Activated T-helper 1 cell treated with anti-CD3 and anti-CD28 coated beads, Interleukin-12 subunit alpha, Interleukin-12 subunit beta, Interleukin-2, Interleukin-4 antibody, amounts not matched to agents 30 ng/mL and 10 ng/mL and 1 ng/mL, durations not matched to agents 14 hours and 24 hours and 36 hours (primary cell): Measurements from ENCODE around the gene EEF1AKMT3. TPM values are rescaled to one million over a fixed set of nuclear protein-coding genes. Genes with fewer than 3 reads are reported as not detected.

Source experiments
- DNase-seq: peaks from one replicate; pipeline ENCODE4 v3.0.0; 2021; ENCODE audit warnings: low spot score
- H3K27ac Mint-ChIP-seq: one replicate; pipeline ENCODE4 v1.8.0; 2021; ENCODE audit warnings: mild to moderate bottlenecking, mixed read lengths
- H3K27me3 Mint-ChIP-seq: one replicate; pipeline ENCODE4 v1.8.0; 2022; ENCODE audit warnings: mild to moderate bottlenecking, moderate library complexity, mixed read lengths; ENCODE audit not compliant: insufficient read depth
- H3K36me3 Mint-ChIP-seq: one replicate; pipeline ENCODE4 v1.8.0; 2021; ENCODE audit warnings: low read depth, mixed read lengths
- H3K4me1 Mint-ChIP-seq: one replicate; pipeline ENCODE4 v1.8.0; 2021; ENCODE audit warnings: low read depth, mixed read lengths
- H3K4me3 Mint-ChIP-seq: one replicate; pipeline ENCODE4 v1.8.0; 2021; ENCODE audit warnings: mild to moderate bottlenecking, moderate library complexity, mixed read lengths
- H3K9me3 Mint-ChIP-seq: one replicate; pipeline ENCODE4 v1.8.0; 2021; ENCODE audit warnings: mixed read lengths
- intact Hi-C: fragments of 100-400 bp; cut with micrococcal nuclease; formaldehyde crosslinking; loops from one replicate; pipeline ENCODE4 v1.15.1; 2024
- total RNA-seq: library from RNA; stranded (reverse); gene quantifications from 2 replicates; pipeline ENCODE4 v1.2.3, GENCODE V29; 2022

Gene EEF1AKMT3
- total RNA-seq, 1 donor from 2014 or later, result 4.5 TPM

GRCh38 chr12:57749061-57749460 is 23.4 kb upstream of the EEF1AKMT3 start:
- Mint-ChIP-seq H3K36me3 (peaks cover 42% of the 10 kb centered on the region), H3K4me3 (no peak overlapping the region), H3K9me3 (no peaks in the 10 kb centered on the region), H3K27me3 (no peaks in the 10 kb centered on the region), H3K27ac (no peak overlapping the region), H3K4me1 (peaks cover 76% of the 10 kb centered on the region)
- no peak for DNase-seq
- intact Hi-C loops, result no loop called here

GRCh38 chr12:57750561-57751431 is 21.6 kb upstream of the EEF1AKMT3 start:
- peak overlapping the region; percentile 94 for H3K4me3 Mint-ChIP-seq
- peaks cover 69% of the 10 kb centered on the region for H3K4me1 Mint-ChIP-seq
- no peak for DNase-seq
- peak overlapping the region; percentile 95 for H3K27ac Mint-ChIP-seq
- intact Hi-C loops, result loop anchor here (5.0 to 10.0 kb wide), 2 partner anchors 1116 to 1823 kb away; partner anchors contain the start of genes BAZ2A and PYM1
- H3K36me3 Mint-ChIP-seq, result peaks cover 40% of the 10 kb centered on the region
- H3K9me3 Mint-ChIP-seq, result no peaks in the 10 kb centered on the region
- H3K27me3 Mint-ChIP-seq, result peaks cover 3% of the 10 kb centered on the region

DNA sequence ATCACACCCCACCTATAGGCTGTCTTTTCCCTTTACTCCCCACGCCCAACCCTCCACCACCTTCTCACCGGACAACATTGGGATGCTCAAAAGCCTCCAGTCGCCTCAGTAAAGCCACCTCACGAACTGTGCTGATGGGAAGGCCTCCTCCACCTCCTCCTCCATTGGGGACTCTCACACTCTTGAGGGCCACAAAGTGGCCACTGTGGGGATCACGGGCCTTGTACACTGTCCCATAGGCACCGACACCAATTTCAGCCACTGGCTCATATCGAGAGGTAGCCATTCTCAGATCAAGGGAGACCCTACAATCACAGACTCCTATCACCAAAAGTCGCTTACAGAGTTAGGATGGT is 21.0 kb upstream of the EEF1AKMT3 start:
- intact Hi-C loops, result loop anchor here (5.0 to 10.0 kb wide), 2 partner anchors 1117 to 1824 kb away; partner anchors contain the start of genes BAZ2A and PYM1
- Mint-ChIP-seq H3K9me3 (no peaks in the 10 kb centered on the region), H3K27ac (peak overlapping the region; percentile 95), H3K36me3 (peaks cover 40% of the 10 kb centered on the region), H3K27me3 (peaks cover 3% of the 10 kb centered on the region), H3K4me1 (peaks cover 67% of the 10 kb centered on the region), H3K4me3 (peak overlapping the region; percentile 94)
- no peak for DNase-seq

- Mint-ChIP-seq H3K36me3 (peaks cover 34% of the 10 kb centered on the region), H3K9me3 (no peaks in the 10 kb centered on the region), H3K4me1 (peaks cover 67% of the 10 kb centered on the region), H3K27ac (peak within 1 kb of the TSS; percentile 95), H3K27me3 (peaks cover 3% of the 10 kb centered on the region), H3K4me3 (peak within 1 kb of the TSS; percentile 94)
- DNase-seq, result peak; percentile 98
- intact Hi-C loops, result loop anchor here (1.0 to 10.0 kb wide), 11 partner anchors 8 to 1825 kb away; partner anchors contain the start of genes BAZ2A, CTDSP2, EEF1AKMT3 and MBD6
These were observed 20.4 kb upstream of the EEF1AKMT3 start, which contains the start of gene CDK4 for GRCh38 chr12:57751788-57752667. CDK4 (minus strand) TSS chr12:57752310; CDS start chr12:57751717, 593 bp downstream.

DNA sequence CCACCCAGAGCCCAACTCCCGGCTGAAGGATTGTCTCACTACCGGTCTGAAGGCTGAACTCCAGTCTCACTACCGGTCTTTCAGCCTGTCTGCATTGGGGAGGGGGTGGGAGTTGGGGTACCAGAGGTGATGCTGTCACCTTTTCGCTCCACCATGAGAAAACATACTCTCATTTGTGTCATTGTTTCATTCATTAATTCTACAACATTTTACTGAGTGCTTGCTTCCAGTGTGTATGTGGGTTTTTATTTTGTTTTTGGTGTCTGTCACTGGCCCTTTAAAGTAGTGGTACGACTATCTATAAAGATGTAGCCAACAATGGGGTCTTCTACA is 19.8 kb upstream of the EEF1AKMT3 start:
- Mint-ChIP-seq H3K36me3 (peaks cover 29% of the 10 kb centered on the region), H3K4me1 (peaks cover 65% of the 10 kb centered on the region)
- intact Hi-C loops, result loop anchor here (1.0 to 10.0 kb wide), 11 partner anchors 8 to 1825 kb away; partner anchors contain the start of genes BAZ2A, CTDSP2, EEF1AKMT3 and MBD6

GRCh38 chr12:57753756-57754337 is 18.6 kb upstream of the EEF1AKMT3 start:
- Mint-ChIP-seq H3K9me3 (no peaks in the 10 kb centered on the region), H3K36me3 (peaks cover 26% of the 10 kb centered on the region), H3K27ac (peak overlapping the region; percentile 86), H3K27me3 (peaks cover 3% of the 10 kb centered on the region), H3K4me1 (peaks cover 64% of the 10 kb centered on the region), H3K4me3 (peak overlapping the region; percentile 94)
- intact Hi-C loops, result loop anchor here (2.0 to 10.0 kb wide), 3 partner anchors 1119 to 1827 kb away; partner anchors contain the start of genes BAZ2A, PYM1 and ZC3H10
- no peak for DNase-seq

More for the DNA sequence above, 19.8 kb upstream of the EEF1AKMT3 start:
- Mint-ChIP-seq H3K4me3 (peak overlapping the region; percentile 94), H3K9me3 (no peaks in the 10 kb centered on the region), H3K27me3 (peaks cover 3% of the 10 kb centered on the region), H3K27ac (peak overlapping the region; percentile 95)
- DNase-seq, result no peak

GRCh38 chr12:57754411-57755193 is 17.8 kb upstream of the EEF1AKMT3 start, which contains the start of gene MARCHF9:
MARCHF9 (plus strand) TSS chr12:57755103; CDS start chr12:57755529, 426 bp downstream.
- Mint-ChIP-seq H3K27me3 (peaks cover 3% of the 10 kb centered on the region), H3K4me3 (peak within 1 kb of the TSS; percentile 94), H3K27ac (peak within 1 kb of the TSS; percentile 86), H3K9me3 (no peaks in the 10 kb centered on the region), H3K36me3 (peaks cover 27% of the 10 kb centered on the region), H3K4me1 (peaks cover 65% of the 10 kb centered on the region)
- intact Hi-C loops, result loop anchor here (5.0 to 10.0 kb wide), 2 partner anchors 1120 to 1827 kb away; partner anchors contain the start of genes BAZ2A and PYM1
- peak; percentile 84 for DNase-seq

DNA sequence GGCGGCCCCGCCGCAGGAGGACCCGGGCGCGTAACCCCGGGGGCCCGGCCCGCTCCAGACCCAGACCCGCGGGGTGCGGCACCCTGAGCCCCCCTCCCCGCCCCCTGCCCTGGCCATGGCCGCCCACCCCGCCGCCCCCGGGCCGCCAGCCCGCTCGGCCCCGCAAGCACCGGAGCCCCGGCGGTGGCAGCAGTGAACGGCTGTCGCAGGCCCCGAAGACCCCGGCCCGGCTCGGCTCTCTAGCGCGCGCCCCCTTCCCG is 17.3 kb upstream of the EEF1AKMT3 start:
- no peak overlapping the region for H3K4me3 Mint-ChIP-seq
- intact Hi-C loops, result loop anchor here (10.0 kb wide), 1 partner anchor 1120 kb away; the partner anchor contains the start of gene BAZ2A
- peaks cover 67% of the 10 kb centered on the region for H3K4me1 Mint-ChIP-seq
- peaks cover 31% of the 10 kb centered on the region for H3K36me3 Mint-ChIP-seq
- DNase-seq, result no peak
- peaks cover 3% of the 10 kb centered on the region for H3K27me3 Mint-ChIP-seq
- no peak overlapping the region for H3K27ac Mint-ChIP-seq
- H3K9me3 Mint-ChIP-seq, result no peaks in the 10 kb centered on the region

DNA sequence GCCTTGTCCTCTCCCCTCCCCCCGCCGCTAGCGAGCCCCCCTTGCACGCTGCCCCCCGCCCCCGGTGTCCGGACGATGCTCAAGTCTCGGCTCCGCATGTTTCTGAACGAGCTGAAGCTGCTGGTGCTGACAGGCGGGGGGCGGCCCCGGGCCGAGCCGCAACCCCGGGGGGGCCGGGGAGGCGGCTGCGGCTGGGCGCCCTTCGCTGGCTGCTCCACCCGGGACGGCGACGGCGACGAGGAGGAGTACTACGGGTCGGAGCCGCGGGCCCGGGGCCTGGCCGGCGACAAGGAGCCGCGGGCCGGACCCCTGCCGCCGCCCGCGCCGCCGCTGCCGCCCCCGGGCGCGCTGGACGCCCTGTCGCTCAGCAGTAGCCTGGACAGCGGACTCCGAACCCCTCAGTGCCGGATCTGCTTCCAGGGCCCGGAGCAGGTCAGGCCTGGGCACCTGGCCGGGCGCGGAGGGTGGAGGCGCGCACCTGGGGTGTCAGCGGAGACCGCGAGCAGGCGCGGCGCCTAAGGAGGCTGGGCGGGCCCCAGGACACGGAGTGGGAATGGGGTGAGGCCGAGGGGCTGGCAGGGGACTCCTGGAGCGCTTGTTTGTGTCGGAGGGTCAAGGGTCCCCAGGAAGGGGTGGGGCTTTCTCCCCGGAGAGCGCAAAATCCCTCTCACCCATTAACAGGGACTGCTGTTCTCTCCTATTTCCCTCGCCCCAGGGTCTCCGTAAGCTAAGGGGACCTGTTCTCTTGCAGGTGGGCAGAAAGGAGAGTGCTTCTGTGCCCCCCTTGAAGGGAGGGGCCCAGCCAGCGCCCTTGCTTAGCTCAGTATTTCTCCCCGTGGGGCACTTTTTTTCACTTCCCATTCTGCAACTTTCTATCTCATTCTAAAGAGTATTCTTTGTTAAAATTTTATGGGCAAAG is 16.7 kb upstream of the EEF1AKMT3 start:
- intact Hi-C loops, result loop anchor here (1.0 to 10.0 kb wide), 3 partner anchors 10 to 1121 kb away; partner anchors contain the start of gene BAZ2A
- no peaks in the 10 kb centered on the region for H3K9me3 Mint-ChIP-seq
- peaks cover 25% of the 10 kb centered on the region for H3K36me3 Mint-ChIP-seq
- H3K4me1 Mint-ChIP-seq, result peaks cover 61% of the 10 kb centered on the region
- peak overlapping the region; percentile 1 for H3K27ac Mint-ChIP-seq
- H3K27me3 Mint-ChIP-seq, result peaks cover 3% of the 10 kb centered on the region
- DNase-seq, result no peak
- H3K4me3 Mint-ChIP-seq, result peak overlapping the region; percentile 89

GRCh38 chr12:57756406-57757341 is 15.7 kb upstream of the EEF1AKMT3 start:
- Mint-ChIP-seq H3K36me3 (peaks cover 16% of the 10 kb centered on the region), H3K27ac (peak overlapping the region; percentile 70), H3K4me1 (peaks cover 51% of the 10 kb centered on the region), H3K9me3 (no peaks in the 10 kb centered on the region), H3K4me3 (peak overlapping the region; percentile 89), H3K27me3 (peaks cover 3% of the 10 kb centered on the region)
- peak; percentile 61 for DNase-seq
- intact Hi-C loops, result loop anchor here (1.0 to 10.0 kb wide), 3 partner anchors 9 to 1122 kb away; partner anchors contain the start of gene BAZ2A
